22Rv1 (cell line): ENCODE data around the gene ARHGAP25.

Experiments used
- ZFX ChIP-seq: fragments of 450-650 bp; IDR thresholded peaks from 2 replicates; pipeline ENCODE4 v1.6.1; 2017; ENCODE audit warnings: antibody characterized with exemption, borderline replicate concordance
- TF ChIP-seq, protein P1 (sequence below): fragments of 450-650 bp; IDR thresholded peaks from 2 replicates; pipeline ENCODE4 v1.5.1; 2017; ENCODE audit warnings: mild to moderate bottlenecking

DNA sequence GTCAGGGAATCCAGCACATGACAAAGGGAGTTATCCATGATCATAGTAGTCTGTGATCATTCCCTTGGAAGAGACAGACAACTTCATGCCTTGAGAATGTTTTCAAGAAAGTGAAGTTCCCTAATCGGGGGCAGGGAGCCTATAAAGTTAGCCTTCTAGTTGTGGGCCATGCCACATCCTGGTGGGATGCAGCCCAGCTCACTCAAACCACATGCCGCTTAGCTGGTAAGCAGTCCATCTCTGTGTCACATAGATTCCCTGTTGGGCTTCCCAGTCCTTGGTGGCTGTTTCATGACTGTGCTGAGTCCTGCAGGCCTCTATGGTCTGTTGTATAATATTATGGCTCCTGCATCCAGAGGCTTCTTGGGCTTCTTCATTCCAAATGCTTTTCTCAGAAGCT lies 11.4 kb upstream of the ARHGAP25 start:
- TF ChIP-seq, protein P1, sequence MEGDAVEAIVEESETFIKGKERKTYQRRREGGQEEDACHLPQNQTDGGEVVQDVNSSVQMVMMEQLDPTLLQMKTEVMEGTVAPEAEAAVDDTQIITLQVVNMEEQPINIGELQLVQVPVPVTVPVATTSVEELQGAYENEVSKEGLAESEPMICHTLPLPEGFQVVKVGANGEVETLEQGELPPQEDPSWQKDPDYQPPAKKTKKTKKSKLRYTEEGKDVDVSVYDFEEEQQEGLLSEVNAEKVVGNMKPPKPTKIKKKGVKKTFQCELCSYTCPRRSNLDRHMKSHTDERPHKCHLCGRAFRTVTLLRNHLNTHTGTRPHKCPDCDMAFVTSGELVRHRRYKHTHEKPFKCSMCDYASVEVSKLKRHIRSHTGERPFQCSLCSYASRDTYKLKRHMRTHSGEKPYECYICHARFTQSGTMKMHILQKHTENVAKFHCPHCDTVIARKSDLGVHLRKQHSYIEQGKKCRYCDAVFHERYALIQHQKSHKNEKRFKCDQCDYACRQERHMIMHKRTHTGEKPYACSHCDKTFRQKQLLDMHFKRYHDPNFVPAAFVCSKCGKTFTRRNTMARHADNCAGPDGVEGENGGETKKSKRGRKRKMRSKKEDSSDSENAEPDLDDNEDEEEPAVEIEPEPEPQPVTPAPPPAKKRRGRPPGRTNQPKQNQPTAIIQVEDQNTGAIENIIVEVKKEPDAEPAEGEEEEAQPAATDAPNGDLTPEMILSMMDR: no peak
- TF ChIP-seq ZFX: no peak
